NCI-H2196 (cell line): Measurements from ENCODE around the gene HEG1.

Experiments used
- DNase-seq: peaks from one replicate; lab custom pipeline; 2025; ENCODE audit not compliant: unreplicated experiment; lab: John Stamatoyannopoulos, UW

HEG1 gene

DNA sequence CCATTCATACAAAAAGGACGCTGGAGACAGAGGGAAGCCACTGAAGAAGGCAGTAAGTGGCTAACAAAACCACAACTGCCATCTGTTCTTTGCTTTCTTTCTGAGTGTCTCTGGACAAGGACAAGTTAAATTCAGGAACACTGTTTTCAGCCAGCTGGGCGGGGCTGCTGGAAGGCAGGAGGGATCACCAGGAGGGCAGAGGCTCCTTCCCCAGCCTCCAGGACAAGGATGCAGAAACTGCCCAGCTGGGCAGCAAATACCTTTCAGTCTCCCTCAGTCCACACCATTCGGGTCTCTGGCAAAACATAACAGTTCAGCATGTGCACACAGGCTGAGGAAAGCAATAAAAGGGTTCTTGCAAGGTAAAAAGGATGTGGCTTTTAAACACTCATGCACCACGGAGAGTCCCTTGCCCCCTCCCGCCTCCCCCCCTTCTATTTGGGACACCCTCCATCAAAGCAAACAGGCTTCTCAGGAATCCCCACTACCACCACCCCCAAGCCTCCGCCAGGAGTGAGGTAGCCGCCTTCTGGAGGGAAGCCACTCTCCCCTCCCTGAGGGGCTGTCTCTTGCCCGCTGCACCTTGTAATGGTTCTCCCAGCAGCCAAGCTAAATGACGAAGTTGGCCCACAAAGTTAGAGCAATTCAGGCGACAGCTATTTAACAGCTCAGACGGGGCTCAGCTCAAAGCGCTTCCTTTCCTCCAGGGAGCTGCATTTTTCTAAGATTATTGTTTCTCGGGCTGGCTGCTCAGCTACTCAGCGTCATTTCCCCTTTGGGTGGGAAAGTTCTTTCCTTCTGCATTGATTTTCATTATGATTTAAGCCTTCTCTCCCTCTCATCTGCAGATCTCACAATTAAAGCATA lies 3.8 kb downstream of the HEG1 start:
- DNase-seq = no peak

DNA sequence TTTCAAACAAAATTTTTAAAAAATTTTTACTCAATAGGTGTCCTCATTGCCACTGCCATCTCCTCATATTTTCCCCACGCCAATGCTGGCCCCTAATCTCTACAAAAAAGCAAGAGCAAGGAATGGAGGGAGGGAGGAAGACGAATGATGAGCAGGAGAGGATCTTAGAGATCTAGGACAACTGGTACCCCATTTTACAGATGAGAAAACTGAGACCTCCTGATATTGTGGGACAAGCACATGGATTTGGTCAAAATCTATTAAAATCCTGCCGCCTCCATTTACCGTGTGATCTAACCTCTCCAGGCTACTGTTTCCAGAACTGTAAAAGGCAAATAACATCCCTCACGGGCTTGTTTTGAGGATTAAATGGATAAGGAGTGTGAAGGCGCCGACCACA lies 4.6 kb downstream of the HEG1 start:
- DNase-seq = no peak

DNA sequence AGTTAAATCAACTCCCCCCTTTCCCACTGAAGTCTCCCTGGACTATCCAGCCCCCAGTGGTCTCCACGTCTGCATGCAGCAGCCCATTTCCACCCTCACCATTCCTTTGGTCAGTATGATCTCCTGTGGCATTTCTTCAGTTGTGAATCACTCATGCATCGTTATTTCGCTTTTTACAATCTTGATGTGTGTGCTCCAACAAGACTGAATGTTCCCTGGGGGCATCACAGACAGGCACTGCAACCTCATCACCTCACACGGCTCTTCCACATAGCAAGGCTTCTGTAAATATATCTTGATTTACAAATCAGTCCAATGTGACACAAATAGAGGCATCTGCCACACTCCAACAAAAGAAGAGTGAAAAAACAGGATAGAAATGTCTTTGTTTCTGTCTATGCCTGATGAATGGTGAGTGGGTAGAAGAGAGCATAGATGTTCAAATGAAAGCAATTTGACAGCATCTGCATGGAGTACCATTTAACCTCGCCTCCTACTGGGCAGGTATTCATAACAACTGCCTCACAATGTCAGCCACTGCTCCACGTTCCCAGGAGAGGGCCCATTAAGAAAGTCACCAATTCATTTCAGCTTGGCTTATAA lies 5.2 kb downstream of the HEG1 start:
- DNase-seq = no peak

DNA sequence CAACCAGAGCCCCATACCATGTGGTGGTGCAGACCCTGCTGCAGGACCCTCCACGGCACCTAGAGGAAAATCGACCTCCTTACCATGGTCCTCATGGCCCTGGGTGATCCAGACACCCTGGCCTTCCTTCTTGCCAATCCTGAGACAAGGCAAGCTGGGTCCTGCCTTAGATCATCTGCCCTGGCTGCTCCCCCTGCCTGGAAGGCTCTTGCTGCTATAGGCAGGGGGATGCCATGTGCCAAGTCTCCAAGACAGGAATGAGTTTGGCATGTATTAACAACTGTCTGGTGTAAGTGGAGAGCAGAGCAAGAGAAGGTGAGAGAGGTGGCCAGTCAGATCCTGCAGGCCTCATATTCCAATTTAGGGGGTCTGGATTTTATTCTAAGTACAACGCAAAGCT lies 7.5 kb downstream of the HEG1 start:
- DNase-seq = no peak

DNA sequence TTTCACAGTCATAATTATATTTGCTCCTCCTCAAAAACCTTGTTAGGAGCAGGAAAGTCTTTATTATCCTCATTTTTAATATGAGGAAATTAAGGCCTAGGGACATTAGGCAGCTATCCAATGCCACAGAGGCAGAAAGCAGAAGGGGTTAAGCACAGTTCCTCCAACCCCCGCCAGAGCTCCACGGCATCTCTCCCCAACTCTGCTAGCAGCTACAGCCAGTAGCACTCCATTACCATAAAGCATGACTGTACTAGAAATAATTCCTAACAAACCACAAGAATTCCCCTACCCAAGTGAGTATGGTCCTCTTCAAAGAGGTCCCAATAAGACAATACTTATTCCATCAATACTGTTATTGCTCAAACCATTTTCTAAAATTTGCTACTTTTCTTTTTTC lies 9.8 kb downstream of the HEG1 start:
- DNase-seq = no peak

DNA sequence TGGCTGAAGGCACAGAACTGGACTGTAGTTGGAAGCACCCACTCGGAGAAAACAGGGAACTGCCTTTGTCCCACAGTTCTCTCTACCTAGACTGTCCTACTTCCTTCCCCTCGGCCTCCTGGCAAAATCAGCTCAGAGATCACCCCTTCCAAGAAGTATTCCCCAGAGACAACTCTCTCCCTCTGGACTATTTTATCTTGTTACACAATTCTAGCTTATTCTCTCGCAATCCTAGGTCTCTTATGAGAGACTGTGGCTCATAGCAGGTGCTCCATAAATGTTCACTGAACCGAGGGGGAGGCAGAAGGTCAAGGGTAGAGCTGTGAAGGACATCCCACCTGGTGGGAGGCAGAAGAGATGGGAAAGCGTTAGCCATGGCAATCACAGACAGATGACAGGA lies 10.6 kb downstream of the HEG1 start:
- DNase-seq = no peak

DNA sequence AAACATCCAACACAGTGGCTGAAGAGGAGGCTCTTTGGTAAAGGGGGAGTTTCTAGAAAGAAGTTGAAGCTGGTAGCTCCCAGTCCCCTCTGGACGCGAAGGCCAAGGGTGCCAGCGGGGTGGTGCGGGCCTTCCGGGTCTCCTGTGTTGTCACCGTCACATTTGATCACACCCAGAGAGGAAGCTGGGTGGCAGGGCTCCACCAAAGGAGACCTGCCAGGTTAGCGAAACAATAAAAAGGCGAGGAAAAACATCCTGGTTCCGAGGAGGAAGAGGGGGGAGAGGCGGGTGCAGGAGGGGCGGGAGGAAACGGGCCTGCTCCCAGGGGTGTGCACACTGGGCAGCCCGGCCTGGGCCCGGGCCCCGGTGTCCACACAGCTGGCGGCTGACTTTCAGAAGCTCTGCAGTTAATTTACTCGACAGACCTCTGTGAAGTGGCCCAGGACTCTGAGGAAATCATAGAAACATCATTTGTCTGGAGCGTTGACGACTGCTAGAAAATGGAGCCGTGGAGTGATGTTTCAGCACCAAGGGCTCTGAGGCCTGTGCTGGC lies 12.1 kb downstream of the HEG1 start:
- DNase-seq = no peak

DNA sequence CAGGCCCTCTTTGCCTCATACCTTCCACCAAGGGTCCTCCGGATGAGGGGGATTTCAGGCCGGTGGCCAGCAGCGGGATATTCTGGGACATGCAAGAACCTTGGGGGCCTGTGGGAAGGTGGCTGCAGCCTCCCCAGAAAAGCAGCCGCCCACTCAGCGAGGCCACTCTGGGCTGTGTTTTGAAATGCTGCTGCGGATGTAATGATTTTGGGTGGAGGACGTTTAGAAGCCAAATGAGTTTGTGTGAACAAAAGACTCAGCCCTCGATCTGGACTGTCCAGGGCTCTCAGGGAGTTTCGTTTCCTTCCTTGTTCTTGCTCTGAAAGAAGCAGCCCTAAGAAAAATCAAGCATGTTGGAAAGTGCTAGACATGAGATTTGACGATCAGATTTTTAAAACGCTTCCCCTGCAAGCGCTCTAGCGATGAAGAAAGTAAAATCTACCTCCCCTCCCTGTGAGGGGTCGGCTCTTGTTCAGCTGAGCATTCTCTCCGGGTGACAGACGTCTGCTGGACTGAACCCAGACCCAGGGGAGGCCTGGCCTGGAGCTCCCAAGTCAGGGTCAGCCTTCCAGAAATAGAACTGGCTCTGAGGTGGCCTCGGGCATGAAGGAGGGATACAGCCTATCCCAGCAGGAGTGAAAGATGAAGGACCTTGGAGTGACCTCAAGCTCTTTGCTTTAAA lies 12.9 kb downstream of the HEG1 start:
- no peak for DNase-seq

DNA sequence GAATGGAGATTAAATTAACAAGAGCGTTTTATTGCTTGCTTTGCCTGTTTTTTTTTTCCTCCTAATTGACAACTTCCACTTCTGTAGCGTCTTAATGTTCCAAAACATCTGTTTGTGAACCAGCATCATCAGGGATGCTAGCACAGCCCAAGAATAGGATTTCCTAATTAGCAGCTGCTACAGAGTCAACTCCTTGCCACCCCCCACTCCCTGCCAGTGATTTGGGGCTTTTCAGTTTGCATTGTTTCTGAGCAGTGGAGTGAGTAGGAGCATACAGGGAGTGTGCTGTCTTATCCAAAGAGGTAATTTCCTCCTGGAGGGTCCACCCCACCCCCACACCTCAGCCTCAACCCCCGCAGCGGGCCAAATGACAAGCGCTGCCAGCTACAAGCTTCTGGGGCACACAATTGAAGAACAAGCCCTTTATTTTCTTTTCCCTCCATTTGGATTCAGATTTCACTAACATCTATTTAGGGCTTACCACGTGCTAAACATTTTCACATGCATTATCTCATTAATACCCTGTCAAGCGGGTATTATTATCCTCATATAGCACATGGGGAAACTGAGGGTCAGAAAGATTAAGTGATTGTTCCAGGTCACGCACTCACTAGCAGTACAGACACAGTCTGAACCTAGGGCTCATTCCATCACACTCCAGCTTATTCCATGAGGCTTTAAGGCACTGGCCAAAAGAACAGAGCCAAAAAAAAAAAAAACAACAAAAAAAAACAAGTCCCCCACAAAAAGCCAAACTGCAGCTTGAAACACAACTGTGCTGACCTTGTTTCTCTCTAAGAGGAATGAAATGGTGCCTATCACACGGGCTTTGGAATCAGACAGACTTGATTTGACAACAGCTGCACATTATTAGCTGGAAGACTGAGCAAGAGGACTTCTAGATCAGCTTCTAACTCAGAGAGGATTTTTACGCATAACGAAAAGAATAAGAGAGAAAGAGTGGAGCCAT lies 16.4 kb downstream of the HEG1 start:
- DNase-seq = no peak

DNA sequence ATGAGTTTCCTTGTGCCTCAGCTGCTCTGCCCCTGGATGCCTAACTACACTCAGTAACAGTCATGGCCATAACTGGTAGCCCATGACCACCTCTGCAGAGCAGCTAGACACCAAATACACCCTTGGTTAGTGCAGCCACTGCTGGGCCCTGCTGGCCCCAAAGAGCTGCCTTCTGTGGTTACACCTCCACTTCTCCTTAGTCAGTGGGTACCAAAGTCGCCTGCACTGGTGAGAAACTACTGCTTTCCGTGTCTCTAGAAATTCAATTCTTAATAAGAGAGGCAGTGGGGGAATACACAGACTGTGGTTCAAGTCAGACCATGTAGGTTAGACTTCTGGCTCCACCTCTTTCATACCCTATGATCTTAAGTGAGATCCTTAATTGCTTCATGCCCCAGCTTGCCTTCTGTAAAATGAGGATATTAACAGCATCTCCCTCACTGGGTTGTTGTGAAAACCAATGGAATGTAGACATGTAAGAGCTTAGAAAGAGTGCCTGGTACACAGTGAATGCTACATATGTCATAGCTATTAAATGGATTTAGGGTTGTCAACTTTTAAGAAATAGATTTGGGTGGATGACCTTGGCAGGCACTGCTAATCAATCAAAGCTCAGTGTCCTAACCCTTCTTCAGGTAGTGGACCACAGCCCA lies 18.2 kb downstream of the HEG1 start:
- DNase-seq = no peak

DNA sequence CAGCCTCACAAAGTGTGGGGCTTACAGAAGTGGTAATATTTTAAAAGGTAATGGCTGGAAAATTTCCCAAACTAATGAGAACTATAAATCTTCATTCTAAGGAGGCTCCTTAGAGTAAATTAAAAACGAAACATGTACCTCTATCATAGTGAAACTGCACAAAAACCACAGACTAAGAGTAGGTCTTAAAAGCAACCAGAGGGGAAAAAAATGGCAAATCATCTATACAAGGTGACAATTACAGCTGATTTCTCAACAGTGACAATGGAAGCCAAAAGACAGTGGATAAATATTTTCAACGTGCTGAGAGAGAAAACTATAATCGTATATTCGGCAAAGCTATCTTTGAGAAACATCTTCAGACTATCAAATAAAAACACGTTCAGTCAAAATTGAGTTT lies 20.6 kb downstream of the HEG1 start:
- DNase-seq = no peak

DNA sequence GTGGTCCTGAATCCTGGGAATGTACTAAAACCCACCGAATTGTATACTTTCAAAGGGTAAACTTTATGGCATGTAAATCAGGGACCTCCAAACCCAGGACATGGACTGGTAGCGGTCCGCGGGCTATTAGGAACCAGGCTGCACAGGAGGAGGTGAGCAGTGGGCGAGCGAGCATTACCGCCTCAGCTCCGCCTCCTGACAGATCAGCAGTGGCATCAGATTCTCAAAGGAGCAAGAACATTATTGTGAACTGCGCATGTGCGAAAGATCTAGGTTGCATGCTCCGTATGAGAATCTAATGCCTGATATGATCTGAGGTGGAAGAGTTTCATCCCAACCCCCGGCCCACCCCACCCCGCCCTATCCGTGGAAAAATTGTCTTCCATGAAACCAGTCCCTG lies 22.2 kb downstream of the HEG1 start:
- no peak for DNase-seq

DNA sequence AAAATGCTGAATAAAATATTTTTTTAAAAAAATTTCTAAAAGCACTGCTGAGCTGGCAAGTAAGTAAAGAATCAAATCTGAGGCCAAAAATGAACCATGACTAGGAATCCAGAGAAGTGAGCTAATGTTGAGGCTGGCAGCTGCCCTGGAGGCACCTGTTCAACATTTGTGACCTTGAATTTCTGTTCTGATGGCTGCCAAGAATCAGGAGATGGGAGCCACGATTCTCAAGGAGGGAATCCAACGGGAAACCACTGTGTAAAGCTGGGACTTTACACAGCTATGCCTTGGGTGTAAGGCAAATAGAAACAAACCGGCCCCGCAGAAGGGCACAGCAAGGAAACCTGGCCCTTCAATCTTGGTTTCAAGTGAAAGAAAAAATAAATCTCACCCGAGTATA lies 22.7 kb downstream of the HEG1 start:
- DNase-seq = no peak

DNA sequence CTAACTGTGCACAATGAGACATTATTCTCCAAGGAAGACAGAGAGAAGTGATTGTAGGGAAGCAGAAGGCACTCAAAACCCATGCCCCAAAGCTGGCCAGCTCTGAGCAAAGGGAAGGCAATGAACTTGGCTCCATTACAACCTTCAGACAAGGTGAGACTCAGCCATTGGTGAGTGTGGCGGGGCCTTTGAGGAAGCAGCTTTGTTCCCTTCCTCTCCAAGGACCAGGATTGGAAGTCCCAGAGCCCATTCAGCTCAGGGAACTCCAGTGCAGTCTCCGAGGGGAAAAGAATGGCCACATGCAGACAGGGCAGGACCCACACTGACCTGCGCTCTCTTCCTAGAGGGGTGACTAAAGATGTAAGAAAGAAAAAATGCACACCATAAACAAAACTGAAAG lies 23.1 kb downstream of the HEG1 start:
- no peak for DNase-seq

DNA sequence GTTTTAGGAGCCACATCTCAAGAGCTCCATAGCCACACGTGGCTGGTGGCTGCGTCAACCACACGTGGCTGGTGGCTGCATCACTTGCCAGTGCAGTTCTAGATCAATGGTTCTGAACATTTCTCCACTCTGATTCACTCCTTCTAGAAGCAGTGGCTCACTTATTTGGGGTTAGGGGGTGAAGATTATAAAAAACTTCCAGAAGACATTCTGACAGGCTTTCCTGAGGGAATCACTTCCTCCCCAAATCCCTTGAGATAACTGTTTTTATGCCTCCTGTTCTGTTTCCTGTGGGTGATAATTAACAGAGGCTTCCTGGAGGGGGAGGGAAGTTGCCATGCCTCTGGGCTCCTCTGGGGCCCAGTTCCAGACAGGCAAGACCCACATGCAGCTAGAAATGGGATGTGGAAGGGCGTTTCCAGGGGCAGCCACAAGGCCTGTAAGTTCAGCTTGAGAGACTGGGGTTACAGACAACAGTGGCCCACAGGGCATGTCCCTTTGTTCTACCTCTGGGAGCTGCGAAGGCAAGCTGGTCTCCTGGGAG lies 23.6 kb downstream of the HEG1 start:
- no peak for DNase-seq

DNA sequence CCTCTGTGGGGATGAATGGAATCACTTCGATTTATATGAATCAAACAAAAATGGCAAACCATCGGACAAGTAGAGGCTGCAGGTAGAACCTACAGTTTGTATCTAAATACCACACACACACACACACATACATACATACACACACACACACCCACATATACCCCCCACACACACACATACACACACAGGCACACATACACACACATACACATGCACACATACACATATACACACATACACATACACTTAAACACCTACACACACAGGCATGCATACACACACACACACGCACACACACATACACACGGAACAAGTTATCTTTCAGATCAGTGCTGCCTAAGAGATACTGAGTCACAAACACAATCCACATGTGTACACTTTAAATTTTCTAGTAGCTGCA lies 24.3 kb downstream of the HEG1 start:
- no peak for DNase-seq

DNA sequence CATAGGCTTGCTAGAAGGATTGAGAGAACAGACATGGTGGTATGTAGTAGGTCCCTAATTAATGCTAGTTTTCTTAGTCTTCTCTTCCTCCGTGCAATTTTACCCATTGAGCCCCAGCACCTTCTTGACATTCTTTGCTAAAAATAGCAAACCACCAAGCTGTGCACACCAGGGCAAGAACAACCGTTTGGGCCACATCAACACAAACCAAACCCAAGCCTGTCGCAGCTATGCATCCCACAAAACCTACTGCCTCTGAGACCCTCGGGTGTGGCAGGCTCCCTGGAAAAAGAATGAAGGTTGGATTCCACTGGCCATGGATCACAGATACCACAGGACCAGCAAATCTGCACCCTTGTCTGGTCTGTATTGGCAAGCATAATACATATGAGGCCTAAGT lies 27.1 kb downstream of the HEG1 start:
- no peak for DNase-seq

DNA sequence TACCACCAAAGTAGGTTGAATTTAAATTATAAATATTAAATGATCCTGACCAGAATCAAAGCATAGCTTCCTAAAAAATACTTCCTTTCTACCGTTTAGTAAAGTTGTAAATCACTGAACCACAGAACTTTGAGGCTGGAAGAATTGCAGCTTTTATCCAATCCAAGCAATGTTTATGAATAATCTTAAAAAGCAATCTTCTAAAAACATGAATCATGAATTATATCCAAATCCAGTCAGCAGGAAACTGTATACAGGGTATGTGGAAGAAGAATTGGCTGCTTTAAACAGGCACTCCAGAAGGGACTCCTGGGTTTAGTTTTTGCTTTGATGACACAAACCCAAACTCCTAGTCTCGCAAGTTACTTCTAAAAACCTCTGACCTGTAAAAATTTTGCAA lies 30.2 kb downstream of the HEG1 start:
- DNase-seq = no peak

DNA sequence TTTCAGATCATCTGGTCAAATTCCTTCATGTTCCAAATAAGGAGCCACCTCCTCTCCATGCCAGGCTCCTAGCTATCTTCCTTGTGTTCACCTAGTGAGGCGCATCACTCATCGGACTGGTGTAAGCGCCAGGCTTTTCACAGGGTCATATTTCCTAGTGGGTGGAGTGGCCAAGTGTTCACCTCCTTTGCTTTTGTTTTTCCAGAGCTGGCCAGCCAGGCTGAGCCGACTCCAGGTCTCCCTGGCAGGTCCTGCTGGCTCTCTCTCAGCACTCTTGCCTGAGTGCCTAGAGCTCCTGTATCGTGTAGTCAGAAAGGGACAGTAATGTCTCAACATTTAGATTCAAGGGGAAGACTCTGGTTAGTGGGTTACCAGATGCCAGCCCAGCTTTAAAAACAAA lies 31.0 kb downstream of the HEG1 start:
- DNase-seq = peak; percentile 73
